Progenitor cell of endocrine pancreas (in vitro differentiated cells): Measurements from ENCODE around the gene SLC7A7. TPM values are rescaled to one million over a fixed set of nuclear protein-coding genes. Genes with fewer than 3 reads are reported as not detected.
A peak's percentile ranks its signal among the peaks of the same experiment; 100 is the strongest.
"Not testable (repeated sequence)": the region's sequence is repeated elsewhere in the genome, so short reads cannot be mapped to it uniquely, and the experiment has no call there.

ENCODE experiments used
- DNase-seq: peaks from one replicate; pipeline ENCODE4 v3.0.0; 2021; ENCODE audit warnings: low spot score; ENCODE audit not compliant: unreplicated experiment
- H3K27ac Mint-ChIP-seq: 2 replicates; pipeline ENCODE4 v1.8.0; 2021; ENCODE audit warnings: mild to moderate bottlenecking, moderate library complexity, mixed read lengths
- H3K27me3 Mint-ChIP-seq: 2 replicates; pipeline ENCODE4 v1.8.0; 2021; ENCODE audit warnings: mixed read lengths
- H3K36me3 Mint-ChIP-seq: 2 replicates; pipeline ENCODE4 v1.8.0; 2022; ENCODE audit warnings: mixed read lengths; ENCODE audit not compliant: insufficient read depth
- H3K4me1 Mint-ChIP-seq: 2 replicates; pipeline ENCODE4 v1.8.0; 2021; ENCODE audit warnings: low read depth, mixed read lengths
- H3K4me3 Mint-ChIP-seq: 2 replicates; pipeline ENCODE4 v1.8.0; 2021; ENCODE audit warnings: low read depth, mild to moderate bottlenecking, moderate library complexity, mixed read lengths
- H3K9me3 Mint-ChIP-seq: 2 replicates; pipeline ENCODE4 v1.8.0; 2021; ENCODE audit warnings: low read depth, mixed read lengths
- total RNA-seq: library from RNA; stranded (reverse); gene quantifications from 2 replicates; pipeline ENCODE4 v1.2.1, GENCODE V29; 2021
- TF ChIP-seq, protein P1 (sequence below): fragments of 200-600 bp; sonication (generic); IDR thresholded peaks from one replicate; pipeline ENCODE4 v1.5.0; 2021; ENCODE audit warnings: antibody characterized with exemption, mild to moderate bottlenecking; ENCODE audit not compliant: unreplicated experiment

SLC7A7 gene
- total RNA-seq, 1 donor from 2014 or later, result 6.7 TPM

DNA sequence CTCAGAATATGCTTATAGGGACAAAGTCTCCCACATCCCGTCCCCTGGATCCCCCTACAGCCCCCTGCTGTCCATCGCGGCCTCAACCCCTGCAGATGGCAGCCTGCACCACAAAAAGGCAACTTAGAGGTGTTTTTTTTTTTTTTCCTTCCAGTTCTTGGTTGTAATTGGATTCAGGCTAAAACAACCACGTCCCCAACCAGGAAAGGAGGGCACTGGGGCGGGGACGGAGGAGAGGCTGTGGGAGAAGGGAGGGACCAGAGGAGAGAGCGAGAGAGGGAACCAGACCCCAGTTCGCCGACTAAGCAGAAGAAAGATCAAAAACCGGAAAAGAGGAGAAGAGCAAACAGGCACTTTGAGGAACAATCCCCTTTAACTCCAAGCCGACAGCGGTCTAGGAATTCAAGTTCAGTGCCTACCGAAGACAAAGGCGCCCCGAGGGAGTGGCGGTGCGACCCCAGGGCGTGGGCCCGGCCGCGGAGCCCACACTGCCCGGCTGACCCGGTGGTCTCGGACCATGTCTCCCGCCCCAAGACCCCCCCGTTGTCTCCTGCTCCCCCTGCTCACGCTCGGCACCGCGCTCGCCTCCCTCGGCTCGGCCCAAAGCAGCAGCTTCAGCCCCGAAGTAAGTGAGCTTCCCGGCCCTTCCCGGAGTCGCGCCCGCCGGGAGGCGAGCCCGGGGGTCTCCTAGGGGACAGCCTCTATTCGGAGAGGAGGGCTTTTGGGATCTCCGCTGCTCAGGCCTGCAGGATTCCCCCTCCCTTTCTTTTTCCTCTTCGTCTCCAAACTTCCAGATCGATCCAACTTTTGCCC, 21.3 kb upstream of the SLC7A7 start, which contains the start of gene MMP14:
TSS of gene MMP14 (plus strand) at position 285 of the 813 bp plus-strand sequence. CDS start at position 518, 233 bp downstream.
- H3K9me3 Mint-ChIP-seq, result no peaks in the 10 kb centered on the region
- peak within 1 kb of the TSS; percentile 100 for H3K4me3 Mint-ChIP-seq
- H3K36me3 Mint-ChIP-seq, result peaks cover 3% of the 10 kb centered on the region
- TF ChIP-seq, protein P1, sequence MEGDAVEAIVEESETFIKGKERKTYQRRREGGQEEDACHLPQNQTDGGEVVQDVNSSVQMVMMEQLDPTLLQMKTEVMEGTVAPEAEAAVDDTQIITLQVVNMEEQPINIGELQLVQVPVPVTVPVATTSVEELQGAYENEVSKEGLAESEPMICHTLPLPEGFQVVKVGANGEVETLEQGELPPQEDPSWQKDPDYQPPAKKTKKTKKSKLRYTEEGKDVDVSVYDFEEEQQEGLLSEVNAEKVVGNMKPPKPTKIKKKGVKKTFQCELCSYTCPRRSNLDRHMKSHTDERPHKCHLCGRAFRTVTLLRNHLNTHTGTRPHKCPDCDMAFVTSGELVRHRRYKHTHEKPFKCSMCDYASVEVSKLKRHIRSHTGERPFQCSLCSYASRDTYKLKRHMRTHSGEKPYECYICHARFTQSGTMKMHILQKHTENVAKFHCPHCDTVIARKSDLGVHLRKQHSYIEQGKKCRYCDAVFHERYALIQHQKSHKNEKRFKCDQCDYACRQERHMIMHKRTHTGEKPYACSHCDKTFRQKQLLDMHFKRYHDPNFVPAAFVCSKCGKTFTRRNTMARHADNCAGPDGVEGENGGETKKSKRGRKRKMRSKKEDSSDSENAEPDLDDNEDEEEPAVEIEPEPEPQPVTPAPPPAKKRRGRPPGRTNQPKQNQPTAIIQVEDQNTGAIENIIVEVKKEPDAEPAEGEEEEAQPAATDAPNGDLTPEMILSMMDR, result peak; percentile 51
- DNase-seq, result peak; percentile 26
- no peaks in the 10 kb centered on the region for H3K27me3 Mint-ChIP-seq
- H3K4me1 Mint-ChIP-seq, result peaks cover 24% of the 10 kb centered on the region
- peak within 1 kb of the TSS; percentile 99 for H3K27ac Mint-ChIP-seq

DNA sequence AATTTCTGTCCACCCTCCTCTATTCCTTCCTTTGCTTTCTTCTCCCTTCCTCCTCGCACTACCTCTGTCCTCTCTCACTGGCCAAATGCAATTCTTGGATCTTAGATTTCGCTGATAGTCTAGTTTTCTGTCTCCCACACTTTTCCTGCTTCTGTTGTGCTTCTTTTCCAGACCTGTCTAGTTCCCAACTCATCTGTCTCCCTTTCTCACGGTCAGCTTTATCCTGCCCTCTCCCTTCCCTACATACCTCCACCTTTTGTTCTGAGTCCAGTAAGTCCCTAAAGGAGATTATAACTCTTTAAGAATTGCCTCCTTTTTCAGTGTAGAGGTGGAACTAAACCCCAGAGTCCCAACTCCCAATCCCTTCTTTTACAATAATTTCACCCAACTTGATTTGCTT, 20.3 kb upstream of the SLC7A7 start:
- Mint-ChIP-seq H3K9me3 (no peaks in the 10 kb centered on the region), H3K4me3 (peak overlapping the region; percentile 100), H3K4me1 (peaks cover 27% of the 10 kb centered on the region), H3K36me3 (peaks cover 3% of the 10 kb centered on the region), H3K27ac (peak overlapping the region; percentile 99), H3K27me3 (no peaks in the 10 kb centered on the region)
- TF ChIP-seq, protein P1, result no peak
- no peak for DNase-seq

DNA sequence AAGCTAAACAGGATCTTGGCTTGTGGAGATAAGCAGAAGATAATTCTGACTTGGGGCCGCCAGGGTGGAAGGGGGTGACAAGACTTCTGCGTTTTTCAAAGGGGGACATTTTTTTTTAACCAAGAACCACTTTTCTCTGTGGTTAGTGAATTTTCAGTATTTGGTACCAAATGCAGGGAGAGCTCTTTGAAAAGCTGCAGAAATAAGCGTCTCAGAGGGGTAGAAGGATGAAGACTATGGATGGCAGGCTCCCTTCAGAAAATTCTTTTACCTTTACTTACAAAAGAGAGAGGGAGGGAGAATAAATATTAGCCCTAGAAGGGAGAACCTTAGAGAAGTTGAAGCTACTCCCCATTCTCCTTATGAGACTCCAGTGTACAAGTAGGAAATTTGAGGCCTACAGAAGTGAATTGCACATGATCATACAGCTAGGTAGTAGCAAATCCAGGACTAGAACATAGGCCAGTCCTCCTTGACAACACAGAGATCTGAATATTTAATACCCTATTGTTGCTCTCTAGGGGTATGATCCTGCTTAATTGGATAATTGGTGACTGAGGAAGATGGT, 15.3 kb upstream of the SLC7A7 start:
- TF ChIP-seq, protein P1, result no peak
- Mint-ChIP-seq H3K4me3 (peak overlapping the region; percentile 89), H3K27ac (peak overlapping the region; percentile 95), H3K27me3 (no peaks in the 10 kb centered on the region), H3K9me3 (no peaks in the 10 kb centered on the region), H3K36me3 (peaks cover 3% of the 10 kb centered on the region), H3K4me1 (peaks cover 13% of the 10 kb centered on the region)
- no peak for DNase-seq

DNA sequence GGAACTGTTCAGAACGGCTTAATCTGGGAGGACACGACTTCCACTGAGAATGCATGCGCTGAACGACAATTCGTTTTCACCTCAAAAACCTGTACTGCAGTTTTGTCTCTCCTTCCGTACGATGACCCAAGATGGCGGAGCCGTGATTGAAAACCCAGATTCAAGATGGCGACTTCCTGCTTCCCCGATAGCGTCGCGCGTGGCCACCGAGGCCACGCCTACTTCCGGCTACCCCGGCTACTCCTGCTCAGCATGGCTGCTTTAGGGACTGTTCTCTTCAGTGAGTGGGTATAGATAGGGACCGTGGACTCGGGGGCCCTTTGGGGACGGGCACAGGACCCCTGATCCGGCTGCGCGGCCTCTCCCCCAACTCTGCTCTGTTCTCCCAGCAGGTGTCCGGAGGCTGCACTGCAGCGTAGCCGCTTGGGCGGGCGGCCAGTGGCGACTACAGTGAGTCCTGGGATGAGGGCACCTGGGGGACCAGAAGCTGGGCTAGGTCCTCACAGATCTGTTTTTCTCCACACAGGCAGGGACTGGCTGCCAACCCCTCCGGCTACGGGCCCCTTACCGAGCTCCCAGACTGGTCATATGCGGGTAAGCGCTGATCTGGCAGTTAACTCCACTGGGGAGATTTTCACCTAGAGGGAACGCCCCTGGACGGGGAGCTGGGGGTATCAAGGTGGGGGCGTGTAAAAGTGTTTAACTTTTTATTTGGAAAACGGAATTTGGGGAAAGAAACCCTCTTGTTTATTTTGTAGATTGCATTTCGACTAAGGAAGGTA, 14.6 kb upstream of the SLC7A7 start, which contains the start of gene MRPL52:
TSS of gene MRPL52 (plus strand) at position 227 of the 782 bp plus-strand sequence. CDS start at position 253, 26 bp downstream.
- H3K36me3 Mint-ChIP-seq, result peaks cover 3% of the 10 kb centered on the region
- peak; percentile 53 for DNase-seq
- peak within 1 kb of the TSS; percentile 89 for H3K4me3 Mint-ChIP-seq
- H3K9me3 Mint-ChIP-seq, result no peaks in the 10 kb centered on the region
- H3K27ac Mint-ChIP-seq, result peak within 1 kb of the TSS; percentile 95
- no peaks in the 10 kb centered on the region for H3K27me3 Mint-ChIP-seq
- TF ChIP-seq, protein P1, result no peak
- peaks cover 10% of the 10 kb centered on the region for H3K4me1 Mint-ChIP-seq

DNA sequence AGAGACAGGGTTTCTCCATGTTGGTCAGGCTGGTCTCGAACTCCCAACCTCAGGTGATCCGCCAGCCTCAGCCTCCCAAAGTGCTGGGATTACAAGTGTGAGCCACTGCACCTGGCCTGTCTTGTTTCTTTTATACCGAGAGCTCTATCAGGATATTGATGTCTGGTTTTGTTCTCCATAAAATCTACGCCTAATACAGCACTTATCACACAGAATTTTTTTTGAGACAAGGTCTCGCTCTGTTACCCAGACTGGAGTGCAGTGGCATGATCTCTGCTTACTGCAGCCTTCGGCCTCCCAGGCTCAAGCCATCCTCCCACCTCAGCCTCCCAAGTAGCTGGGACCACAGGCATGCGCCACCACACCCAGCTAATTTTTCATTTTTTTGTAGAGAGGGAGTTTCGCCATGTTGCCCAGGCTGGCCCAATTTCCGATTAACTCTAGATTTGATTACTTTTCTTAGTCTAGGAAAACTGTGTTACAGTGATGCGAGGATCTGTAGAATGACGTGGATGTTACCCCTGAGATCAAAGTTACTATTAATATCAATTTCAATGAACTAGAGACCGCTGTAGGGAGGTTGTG, 13.9 kb upstream of the SLC7A7 start:
- not testable (repeated sequence) for H3K27me3 Mint-ChIP-seq, H3K9me3 Mint-ChIP-seq, DNase-seq, H3K36me3 Mint-ChIP-seq
- H3K4me3 Mint-ChIP-seq, result peak overlapping the region; percentile 89
- peaks cover 11% of the 10 kb centered on the region for H3K4me1 Mint-ChIP-seq
- peak overlapping the region; percentile 95 for H3K27ac Mint-ChIP-seq
